GM12878 (cell line): ENCODE data around the gene IFNK. TPM values are rescaled to one million over a fixed set of nuclear protein-coding genes. Genes with fewer than 3 reads are reported as not detected.

Source experiments
- CBFB ChIP-seq: IDR thresholded peaks from 2 replicates; pipeline ENCODE4 v1.6.1; 2016; ENCODE audit warnings: antibody characterized with exemption, low read depth
- CBX5 ChIP-seq: sonication (generic); IDR thresholded peaks from 2 replicates; pipeline ENCODE4 v1.6.1; 2016; ENCODE audit warnings: low read depth, moderate library complexity, mild to moderate bottlenecking, inconsistent platforms
- EED ChIP-seq: sonication (generic); IDR thresholded peaks from 2 replicates; pipeline ENCODE4 v1.6.1; 2016; ENCODE audit warnings: antibody characterized with exemption, low read depth
- EGR1 ChIP-seq, 2 experiments: IDR thresholded peaks; 1 replicate in 1 of 2; 2 replicates in 1 of 2; pipeline ENCODE4 v1.6.1; 2011 to 2012; ENCODE audit warnings: low read depth in 2 of 2, low read length in 2 of 2, borderline replicate concordance in 1 of 2, mild to moderate bottlenecking in 1 of 2, moderate library complexity in 1 of 2
- ELK1 ChIP-seq: IDR thresholded peaks from 2 replicates; pipeline ENCODE4 v1.6.1; 2012; ENCODE audit warnings: low read depth, low read length, improper control_type of control experiment
- ETV6 ChIP-seq, 2 experiments: fragments of 450-650 bp in 1 of 2; IDR thresholded peaks in 1 of 2; conservative IDR thresholded peaks in 1 of 2; 2 replicates each; pipeline ENCODE4 v1.6.1; 2014; ENCODE audit warnings: antibody characterized with exemption in 1 of 2, borderline replicate concordance in 1 of 2, low read depth in 1 of 2, mild to moderate bottlenecking in 1 of 2, moderate library complexity in 1 of 2
- FOXM1 ChIP-seq: IDR thresholded peaks from 2 replicates; pipeline ENCODE4 v1.6.1; 2012; ENCODE audit warnings: low read depth, mild to moderate bottlenecking, inconsistent platforms, low read length, moderate library complexity
- GATAD2B ChIP-seq: fragments of 450-650 bp; conservative IDR thresholded peaks from 2 replicates; pipeline ENCODE4 v1.6.1; 2017; ENCODE audit warnings: low read depth, mild to moderate bottlenecking, moderate library complexity
- HDAC2 ChIP-seq: fragments of 200-600 bp; sonication (generic); IDR thresholded peaks from 2 replicates; pipeline ENCODE4 v1.6.1; 2017
- IKZF1 ChIP-seq: fragments of 450-650 bp; conservative IDR thresholded peaks from 2 replicates; pipeline ENCODE4 v1.6.1; 2017; ENCODE audit warnings: antibody characterized with exemption, mild to moderate bottlenecking
- MAX ChIP-seq: IDR thresholded peaks from 2 replicates; pipeline ENCODE4 v1.6.1; 2012; ENCODE audit warnings: low read depth, low read length, improper control_type of control experiment
- MEF2B ChIP-seq: fragments of 450-650 bp; IDR thresholded peaks from 2 replicates; pipeline ENCODE4 v1.6.1; 2018; ENCODE audit warnings: mild to moderate bottlenecking, moderate library complexity; ENCODE audit not compliant: partially characterized antibody, poor library complexity, severe bottlenecking
- MXI1 ChIP-seq: fragments of 150-350 bp; IDR thresholded peaks from 2 replicates; pipeline ENCODE4 v1.6.1; 2011; ENCODE audit warnings: low read depth, mild to moderate bottlenecking, inconsistent platforms, low read length, improper control_type of control experiment
- MYC ChIP-seq: IDR thresholded peaks from 2 replicates; pipeline ENCODE4 v1.6.1; 2011; ENCODE audit warnings: mild to moderate bottlenecking, low read length, moderate library complexity, inconsistent platforms; ENCODE audit not compliant: insufficient read depth, insufficient replicate concordance, insufficient read length, severe bottlenecking
- NBN ChIP-seq: fragments of 450-650 bp; IDR thresholded peaks from 2 replicates; pipeline ENCODE4 v1.6.1; 2016
- NR2C2 ChIP-seq: IDR thresholded peaks from 2 replicates; pipeline ENCODE4 v1.6.1; 2011; ENCODE audit warnings: borderline replicate concordance, low read depth; ENCODE audit not compliant: control insufficient read depth, insufficient read length
- POLR2AphosphoS5 ChIP-seq: IDR thresholded peaks from 2 replicates; pipeline ENCODE4 v1.6.1; 2011; ENCODE audit warnings: mild to moderate bottlenecking, low read length, inconsistent platforms
- RAD51 ChIP-seq: fragments of 450-650 bp; IDR thresholded peaks from 2 replicates; pipeline ENCODE4 v1.6.1; 2016; ENCODE audit warnings: moderate library complexity, mild to moderate bottlenecking, inconsistent platforms
- RELA ChIP-seq: fragments of 450-650 bp; IDR thresholded peaks from 2 replicates; pipeline ENCODE4 v1.8.0; 2014; ENCODE audit warnings: borderline replicate concordance; ENCODE audit not compliant: partially characterized antibody
- RUNX3 ChIP-seq: IDR thresholded peaks from 2 replicates; pipeline ENCODE4 v1.6.1; 2012; ENCODE audit warnings: low read length, inconsistent platforms
- SIX5 ChIP-seq: IDR thresholded peaks from 2 replicates; pipeline ENCODE4 v1.6.1; 2011; ENCODE audit warnings: mild to moderate bottlenecking, low read depth, low read length, moderate library complexity; ENCODE audit not compliant: severe bottlenecking
- SREBF2 ChIP-seq: IDR thresholded peaks from 2 replicates; pipeline ENCODE4 v1.6.1; 2012; ENCODE audit warnings: mild to moderate bottlenecking, low read length
- TCF7 ChIP-seq: IDR thresholded peaks from 2 replicates; pipeline ENCODE4 v1.6.1; 2014; ENCODE audit warnings: antibody characterized with exemption, borderline replicate concordance
- USF1 ChIP-seq: IDR thresholded peaks from 2 replicates; pipeline ENCODE4 v1.6.1; 2011; ENCODE audit warnings: borderline replicate concordance, low read depth, mild to moderate bottlenecking, moderate library complexity, mixed read lengths, low read length; ENCODE audit not compliant: insufficient read depth; ENCODE audit errors: extremely low read length
- USF2 ChIP-seq: IDR thresholded peaks from 2 replicates; pipeline ENCODE4 v1.6.1; 2011; ENCODE audit warnings: low read depth, low read length, improper control_type of control experiment, borderline replicate concordance
- ZBED1 ChIP-seq: IDR thresholded peaks from 2 replicates; pipeline ENCODE4 v1.6.1; 2016; ENCODE audit warnings: borderline replicate concordance
- polyA plus RNA-seq, 11 experiments: library from polyadenylated mRNA; depleted of rRNA in 4 of 11; unstranded in 6 of 11; stranded (reverse) in 5 of 11; fragments of >200 nt; fragmentation: Nextera tagmentation in 4 of 11; fragmentation: Illumina TruSeq in 1 of 11; extraction: Ambion mirVana in 4 of 11; extraction: Trizol in 1 of 11; gene quantifications; 1 replicate in 1 of 11; 2 replicates in 10 of 11; pipeline versions ENCODE4 v1.2.1 to v1.2.3, GENCODE V29; 2011 to 2016; ENCODE audit warnings: inconsistent platforms in 2 of 11, missing spikeins in 2 of 11, low read depth in 1 of 11
- total RNA-seq, 4 experiments: library from RNA; depleted of rRNA in 3 of 4; stranded (reverse); fragments of >200 nt in 3 of 4; fragmentation: Illumina TruSeq in 1 of 4; extraction: Trizol in 1 of 4; gene quantifications; 2 replicates each; pipeline versions ENCODE4 v1.2.1 to v1.2.3, GENCODE V29; 2013 to 2021

IFNK gene
- total and polyA plus RNA-seq, 10 of the 15 experiments (the other 5 are each of a cell fraction or from before 2014, with no cell fraction given) = 0.06 TPM; not detected in 9

- TF ChIP-seq USF1 (no peak), ZBED1 (no peak), CBX5 (0 out of 2 replicates have a peak, but pooled peaks have one; percentile 51), GATAD2B (no peak), MYC (no peak), USF2 (no peak), EED (peak; percentile 75), HDAC2 (no peak), ELK1 (no peak), ETV6 (conservative IDR thresholded peaks at IDR 0.05 in 1 of 2, IDR thresholded peaks at IDR 0.05 in 1 of 2; ENCODE audit: borderline replicate concordance in 1 of 2, low read depth in 1 of 2) (peak in 1 of 2 experiments; percentile 67; a peak in 2 of 4 replicates), POLR2AphosphoS5 (no peak), EGR1 (IDR thresholded peaks at IDR 0.05; ENCODE audit: borderline replicate concordance in 1 of 2, low read depth in 2 of 2, low read length in 2 of 2) (no peak), NBN (no peak), RAD51 (no peak), MXI1 (no peak), RUNX3 (peak; percentile 89), MEF2B (no peak), SREBF2 (no peak), TCF7 (peak; percentile 74; the same call in 1 of the 2 replicates), FOXM1 (peak; percentile 62), NR2C2 (no peak), IKZF1 (peak; percentile 51), SIX5 (no peak), CBFB (peak; percentile 60; the same call in 1 of the 2 replicates), RELA (no peak), MAX (no peak)
Measured at GRCh38 chr9:27489087-27489876, 34.8 kb upstream of the IFNK start (continued).
